K562 (cell line): ENCODE data around the gene KLHL41.

Experiments used
- BRCA1 ChIP-seq, 2 experiments: fragments of 450-650 bp in 1 of 2; sonication (generic) in 1 of 2; formaldehyde crosslinking in 1 of 2; IDR thresholded peaks; 2 replicates each; pipeline versions ENCODE4 v1.5.0 to v1.6.1; 2017 to 2020; ENCODE audit warnings: mild to moderate bottlenecking in 1 of 2, missing genetic modification reagents in 1 of 2
- GABPA ChIP-seq: fragments of 200-800 bp; sonication (Bioruptor generic); conservative IDR thresholded peaks from 2 replicates; pipeline ENCODE4 v1.6.1; 2016; ENCODE audit warnings: low read depth, missing genetic modification characterization, missing compliant biosample characterization
- MBD2 ChIP-seq: sonication (generic); IDR thresholded peaks from 2 replicates; pipeline ENCODE4 v1.6.1; 2016; ENCODE audit warnings: low read depth, borderline replicate concordance
- NR0B1 ChIP-seq: fragments of 450-650 bp; IDR thresholded peaks from one replicate; pipeline ENCODE4 v1.6.1; 2018; ENCODE audit warnings: mild to moderate bottlenecking, moderate library complexity; ENCODE audit not compliant: partially characterized antibody
- POLR2AphosphoS5 ChIP-seq: IDR thresholded peaks from 2 replicates; pipeline ENCODE4 v1.6.1; 2011; ENCODE audit warnings: mild to moderate bottlenecking, low read depth, low read length, moderate library complexity; ENCODE audit not compliant: control insufficient read depth, insufficient read depth
- RAD21 ChIP-seq, 2 experiments: fragments of 250-450 bp in 1 of 2; fragments of 450-650 bp in 1 of 2; sonication (Bioruptor Pico) in 1 of 2; formaldehyde crosslinking in 1 of 2; IDR thresholded peaks in 1 of 2; conservative IDR thresholded peaks in 1 of 2; 2 replicates each; pipeline versions ENCODE4 v1.4.0 to v1.8.0; 2020 to 2022; ENCODE audit warnings: mild to moderate bottlenecking in 2 of 2, moderate library complexity in 1 of 2
- TEAD4 ChIP-seq, 2 experiments: sonication (generic) in 1 of 2; formaldehyde crosslinking in 1 of 2; IDR thresholded peaks; 2 replicates each; pipeline versions ENCODE4 v1.6.1 to v1.8.0; 2012 to 2022; ENCODE audit warnings: borderline replicate concordance in 1 of 2, inconsistent platforms in 1 of 2, low read length in 1 of 2, mild to moderate bottlenecking in 1 of 2, missing genetic modification reagents in 1 of 2
- USF2 ChIP-seq: sonication (generic); formaldehyde crosslinking; IDR thresholded peaks from 2 replicates; pipeline ENCODE4 v1.5.0; 2020; ENCODE audit warnings: missing genetic modification reagents
- ZFP1 ChIP-seq: fragments of 450-650 bp; formaldehyde crosslinking; IDR thresholded peaks from 2 replicates; pipeline ENCODE4 v1.4.0; 2020; ENCODE audit warnings: mild to moderate bottlenecking, mixed read lengths

GRCh38 chr2:169510496-169510895 lies 994 bp downstream of the KLHL41 start:
- TF ChIP-seq TEAD4 (IDR thresholded peaks at IDR 0.05; ENCODE audit: low read length) (no peak), TEAD4 (CRISPR knock-in tag; IDR thresholded peaks at IDR 0.05; ENCODE audit: borderline replicate concordance) (no peak), BRCA1 (IDR thresholded peaks at IDR 0.05) (no peak), BRCA1 (CRISPR knock-in tag; IDR thresholded peaks at IDR 0.05) (no peak), RAD21 (CRISPR knock-in tag; conservative IDR thresholded peaks at IDR 0.05 in 1 of 2, IDR thresholded peaks at IDR 0.05 in 1 of 2) (no peak), MBD2 (no peak), NR0B1 (no peak), POLR2AphosphoS5 (no peak), GABPA (no peak), USF2 (CRISPR knock-in tag) (no peak), ZFP1 (CRISPR knock-in tag) (no peak)
